H1 (cell line): ENCODE measurements around the gene TPBG. TPM values are rescaled to one million over a fixed set of nuclear protein-coding genes. Genes with fewer than 3 reads are reported as not detected.

Source experiments
- CTCF ChIA-PET: fragments of 300-600 bp; sonication (Branson Sonifier 250); formaldehyde crosslinking; loops from one replicate; lab custom pipeline; 2021; ENCODE audit not compliant: partially characterized antibody; lab: Charles Lee
- POLR2A ChIA-PET: fragments of 300-600 bp; sonication (Branson Sonifier 250); formaldehyde crosslinking; loops from one replicate; lab custom pipeline; 2021; ENCODE audit warnings: inconsistent platforms; ENCODE audit not compliant: partially characterized antibody; lab: Charles Lee
- DNase-seq, 2 experiments: peaks; one replicate each; pipeline versions ENCODE4 v3.0.0 to v3.0.0-alpha.2; 2010 to 2022; ENCODE audit warnings: low spot score in 2 of 2, low read depth in 1 of 2, mixed read lengths in 1 of 2
- FAIRE-seq: peaks from 2 replicates; lab custom pipeline; 2011; peaks lifted over from hg19 to GRCh38; lab: Jason Lieb, UNC
- H2AFZ ChIP-seq: 2 replicates; pipeline ENCODE4 v1.8.1; 2012; ENCODE audit warnings: low read length, inconsistent platforms
- H2AK5ac ChIP-seq: 2 replicates; pipeline ENCODE4 v1.6.1; 2013; ENCODE audit warnings: low read depth, low read length
- H2BK120ac ChIP-seq: replicated peaks from 2 replicates; pipeline ENCODE3; 2013; ENCODE audit warnings: low read depth, low read length, inconsistent platforms
- H2BK12ac ChIP-seq: 2 replicates; pipeline ENCODE4 v1.6.1; 2013; ENCODE audit warnings: low read depth, low read length
- H2BK15ac ChIP-seq: 2 replicates; pipeline ENCODE4 v1.6.1; 2013; ENCODE audit warnings: low read length
- H2BK20ac ChIP-seq: 2 replicates; pipeline ENCODE4 v1.6.1; 2013; ENCODE audit warnings: low read length
- H2BK5ac ChIP-seq: 2 replicates; pipeline ENCODE4 v1.6.1; 2013; ENCODE audit warnings: low read depth, low read length
- H3K14ac ChIP-seq: 2 replicates; pipeline ENCODE4 v1.6.1; 2013; ENCODE audit warnings: inconsistent platforms; ENCODE audit not compliant: insufficient read length
- H3K18ac ChIP-seq: 2 replicates; pipeline ENCODE4 v1.6.1; 2013; ENCODE audit warnings: low read length; ENCODE audit errors: extremely low read depth
- H3K23ac ChIP-seq: 2 replicates; pipeline ENCODE4 v1.6.1; 2013; ENCODE audit warnings: inconsistent platforms; ENCODE audit not compliant: insufficient read length
- H3K23me2 ChIP-seq: 2 replicates; pipeline ENCODE4 v1.6.1; 2013; ENCODE audit warnings: low read depth, low read length
- H3K27ac ChIP-seq: 2 replicates; pipeline ENCODE4 v1.6.1; 2011; ENCODE audit warnings: low read depth, low read length, inconsistent platforms
- H3K27me3 ChIP-seq, 4 experiments: replicated peaks in 1 of 4; 1 replicate in 1 of 4; 2 replicates in 3 of 4; pipeline versions ENCODE4 v1.6.1 to v1.8.1; 2011 to 2013; ENCODE audit warnings: low read length in 3 of 4, mild to moderate bottlenecking in 3 of 4, inconsistent platforms in 2 of 4, mixed read lengths in 2 of 4, moderate library complexity in 1 of 4; ENCODE audit not compliant: control insufficient read depth in 3 of 4, insufficient read depth in 3 of 4; ENCODE audit errors: extremely low read depth in 1 of 4
- H3K36me3 ChIP-seq, 4 experiments: 2 replicates each; pipeline versions ENCODE4 v1.6.1 to v1.8.1; 2011 to 2013; ENCODE audit warnings: mild to moderate bottlenecking in 4 of 4, low read length in 3 of 4, moderate library complexity in 2 of 4, control low read depth in 1 of 4, inconsistent platforms in 1 of 4; ENCODE audit not compliant: insufficient read depth in 4 of 4, control insufficient read depth in 2 of 4
- H3K4ac ChIP-seq: replicated peaks from 2 replicates; pipeline ENCODE3; 2013; ENCODE audit warnings: low read length, low read depth, mixed read lengths, inconsistent platforms; ENCODE audit not compliant: insufficient read length
- H3K4me1 ChIP-seq, 4 experiments: replicated peaks in 1 of 4; 1 replicate in 1 of 4; 2 replicates in 3 of 4; pipeline versions ENCODE4 v1.6.1 to v1.8.1; 2011 to 2013; ENCODE audit warnings: low read length in 3 of 4, inconsistent platforms in 2 of 4, mixed read lengths in 1 of 4; ENCODE audit not compliant: insufficient read depth in 4 of 4, control insufficient read depth in 3 of 4
- H3K4me2 ChIP-seq, 2 experiments: 2 replicates each; pipeline versions ENCODE4 v1.6.1 to v1.8.1; 2011 to 2013; ENCODE audit warnings: low read depth in 2 of 2, low read length in 2 of 2, control low read depth in 1 of 2, inconsistent platforms in 1 of 2, mild to moderate bottlenecking in 1 of 2; ENCODE audit not compliant: insufficient read depth in 1 of 2
- H3K4me3 ChIP-seq, 4 experiments: fragments of 200-600, 300-600 bp in 1 of 4; sonication (generic), shearing (Covaris generic), sonication (Bioruptor Twin) in 1 of 4; 2 replicates each; pipeline versions ENCODE4 v1.5.1 to v1.8.1; 2011 to 2016; ENCODE audit warnings: low read length in 4 of 4, low read depth in 3 of 4, control low read depth in 2 of 4, inconsistent platforms in 2 of 4, mild to moderate bottlenecking in 2 of 4, mixed read lengths in 1 of 4, moderate library complexity in 1 of 4; ENCODE audit not compliant: insufficient read depth in 2 of 4; ENCODE audit errors: extremely low read depth in 1 of 4
- H3K56ac ChIP-seq: replicated peaks from 2 replicates; pipeline ENCODE3; 2013; ENCODE audit warnings: low read depth, mild to moderate bottlenecking, mixed read lengths, low read length, inconsistent platforms; ENCODE audit not compliant: insufficient read length
- H3K79me1 ChIP-seq: 2 replicates; pipeline ENCODE4 v1.6.1; 2013; ENCODE audit warnings: low read depth, low read length, control low read depth
- H3K79me2 ChIP-seq, 2 experiments: 2 replicates each; pipeline versions ENCODE4 v1.6.1 to v1.8.1; 2012 to 2013; ENCODE audit warnings: low read length in 2 of 2, mild to moderate bottlenecking in 2 of 2, inconsistent platforms in 1 of 2; ENCODE audit not compliant: insufficient read depth in 2 of 2, control insufficient read depth in 1 of 2
- H3K9ac ChIP-seq, 4 experiments: replicated peaks in 1 of 4; 1 replicate in 1 of 4; 2 replicates in 3 of 4; pipeline versions ENCODE4 v1.6.1 to v1.8.1; 2011 to 2013; ENCODE audit warnings: low read depth in 3 of 4, low read length in 3 of 4, control low read depth in 2 of 4, mild to moderate bottlenecking in 2 of 4, moderate library complexity in 2 of 4, inconsistent platforms in 1 of 4; ENCODE audit errors: extremely low read depth in 1 of 4
- H3K9me3 ChIP-seq, 2 experiments: 2 replicates each; pipeline versions ENCODE4 v1.6.1 to v1.8.1; 2012 to 2013; ENCODE audit warnings: mild to moderate bottlenecking in 2 of 2, moderate library complexity in 2 of 2, control low read depth in 1 of 2, inconsistent platforms in 1 of 2, low read depth in 1 of 2, low read length in 1 of 2, mixed read lengths in 1 of 2; ENCODE audit not compliant: insufficient read depth in 2 of 2
- H4K20me1 ChIP-seq, 2 experiments: replicated peaks in 1 of 2; 2 replicates each; pipeline versions ENCODE3 to v1.8.1; 2011 to 2013; ENCODE audit warnings: inconsistent platforms in 2 of 2, low read length in 2 of 2, mild to moderate bottlenecking in 1 of 2; ENCODE audit not compliant: insufficient read depth in 2 of 2, control insufficient read depth in 1 of 2
- H4K5ac ChIP-seq: 2 replicates; pipeline ENCODE4 v1.6.1; 2013; ENCODE audit warnings: low read length, low read depth, mixed read lengths, inconsistent platforms; ENCODE audit not compliant: insufficient read length
- H4K8ac ChIP-seq: 2 replicates; pipeline ENCODE4 v1.8.0; 2013; ENCODE audit warnings: mild to moderate bottlenecking, moderate library complexity, low read length, inconsistent platforms; ENCODE audit not compliant: insufficient read depth; ENCODE audit errors: extremely low read depth
- H4K91ac ChIP-seq: replicated peaks from 2 replicates; pipeline ENCODE3; 2013; ENCODE audit warnings: low read length, mixed read lengths, inconsistent platforms; ENCODE audit not compliant: insufficient read length
- BRCA1 ChIP-seq: IDR thresholded peaks from 2 replicates; pipeline ENCODE4 v1.6.1; 2012; ENCODE audit warnings: low read depth, low read length, improper control_type of control experiment
- CHD2 ChIP-seq: IDR thresholded peaks from 2 replicates; pipeline ENCODE4 v1.6.1; 2012; ENCODE audit warnings: low read length, improper control_type of control experiment
- CTBP2 ChIP-seq: IDR thresholded peaks from 2 replicates; pipeline ENCODE4 v1.7.0; 2011; ENCODE audit warnings: borderline replicate concordance, mild to moderate bottlenecking, moderate library complexity, mixed read lengths, low read length; ENCODE audit not compliant: insufficient read depth, insufficient read length
- CTCF ChIP-seq, 3 experiments: IDR thresholded peaks; 1 replicate in 2 of 3; 2 replicates in 1 of 3; pipeline versions ENCODE4 v1.5.1 to v1.6.1; 2011; ENCODE audit warnings: low read length in 3 of 3, mild to moderate bottlenecking in 3 of 3, inconsistent platforms in 2 of 3, low read depth in 1 of 3, moderate library complexity in 1 of 3; ENCODE audit not compliant: insufficient read depth in 1 of 3; ENCODE audit errors: control extremely low read depth in 1 of 3
- E2F6 ChIP-seq: IDR thresholded peaks from 2 replicates; pipeline ENCODE4 v1.6.1; 2012; ENCODE audit warnings: inconsistent platforms
- EP300 ChIP-seq, 2 experiments: IDR thresholded peaks; 1 replicate in 1 of 2; 2 replicates in 1 of 2; pipeline ENCODE4 v1.6.1; 2011 to 2012; ENCODE audit warnings: low read depth in 2 of 2, low read length in 2 of 2, mild to moderate bottlenecking in 2 of 2, borderline replicate concordance in 1 of 2, inconsistent platforms in 1 of 2, moderate library complexity in 1 of 2
- MAX ChIP-seq: IDR thresholded peaks from 2 replicates; pipeline ENCODE4 v1.6.1; 2012; ENCODE audit warnings: inconsistent platforms
- RAD21 ChIP-seq, 2 experiments: IDR thresholded peaks in 1 of 2; conservative IDR thresholded peaks in 1 of 2; 2 replicates each; pipeline ENCODE4 v1.6.1; 2011; ENCODE audit warnings: low read depth in 2 of 2, low read length in 2 of 2, improper control_type of control experiment in 1 of 2, inconsistent platforms in 1 of 2, mild to moderate bottlenecking in 1 of 2, moderate library complexity in 1 of 2
- SIRT6 ChIP-seq: IDR thresholded peaks from one replicate; pipeline ENCODE4 v1.7.1; 2012; ENCODE audit warnings: low read length, inconsistent platforms
- SP2 ChIP-seq: IDR thresholded peaks from 2 replicates; pipeline ENCODE4 v1.6.1; 2012; ENCODE audit warnings: mild to moderate bottlenecking, low read length, inconsistent platforms
- WGBS, 2 experiments: shearing (Covaris generic) in 1 of 2; methylation state at CpG; one replicate each; pipeline versions ENCODE4 v1.1.6 to v1.1.7; 2013 to 2015; ENCODE audit warnings: low lambda C conversion rate in 2 of 2, mixed read lengths in 2 of 2, inconsistent platforms in 1 of 2, low coverage in 1 of 2, missing lambda C conversion rate in 1 of 2; ENCODE audit not compliant: insufficient replicate concordance in 2 of 2, insufficient coverage in 1 of 2, insufficient read length in 1 of 2; ENCODE audit errors: extremely low coverage in 1 of 2, missing lambda C conversion rate in 1 of 2; 5-methylcytosine and 5-hydroxymethylcytosine counted together
- polyA plus RNA-seq, 7 experiments: library from polyadenylated mRNA; depleted of rRNA in 3 of 7; stranded (reverse) in 5 of 7; unstranded in 2 of 7; fragments of >200 nt in 5 of 7; fragments of 200-250 nt in 2 of 7; gene quantifications; 1 replicate in 5 of 7; 2 replicates in 1 of 7; 4 replicates in 1 of 7; pipeline versions ENCODE4 v1.2.1 to v1.2.3, GENCODE V29; 2011 to 2013; ENCODE audit warnings: missing spikeins in 2 of 7, mixed read lengths in 2 of 7
- total RNA-seq: library from RNA; stranded (reverse); fragmentation: NEBNext Ultra II Directional; extraction: Animal tissue kit (Norgen Biotek cat#: 25700); gene quantifications from 2 replicates; pipeline ENCODE4 v1.2.1, GENCODE V29; 2021

Gene TPBG
- total and polyA plus RNA-seq, 2 of the 8 experiments (the other 6 are each of a cell fraction or from before 2014, with no cell fraction given), result 28.4 to 33.6 TPM

GRCh38 chr6:82348130-82348529, 15.5 kb upstream of the TPBG start:
- no peak overlapping the region for H4K8ac ChIP-seq
- no peak overlapping the region for H4K5ac ChIP-seq
- no peak overlapping the region for H3K14ac ChIP-seq
- H3K4me2 ChIP-seq, result no peak overlapping the region
- no peak overlapping the region for H2BK15ac ChIP-seq
- H3K9ac ChIP-seq, result no peak overlapping the region
- H2BK5ac ChIP-seq, result no peak overlapping the region
- FAIRE-seq (peak; percentile 90), DNase-seq (no peak)
- H3K4me3 ChIP-seq, result no peak overlapping the region
- H3K56ac ChIP-seq, result no peak overlapping the region
- H3K79me1 ChIP-seq, result no peaks in the 10 kb centered on the region
- H3K4me1 ChIP-seq, result no peaks in the 10 kb centered on the region
- no peak overlapping the region for H3K23ac ChIP-seq
- no peak overlapping the region for H3K27ac ChIP-seq
- H2BK12ac ChIP-seq, result no peak overlapping the region
- no peaks in the 10 kb centered on the region for H3K9me3 ChIP-seq
- WGBS, 2 experiments, result 90% methylated on average over 6 of the region's 6 CpGs; no CpG with 5 or more reads in 1 of the 2 experiments
- H3K18ac ChIP-seq, result no peak overlapping the region
- H4K20me1 ChIP-seq, result no peaks in the 10 kb centered on the region
- no peak overlapping the region for H3K4ac ChIP-seq
- H2AK5ac ChIP-seq, result no peak overlapping the region
- no peak overlapping the region for H2AFZ ChIP-seq
- H2BK20ac ChIP-seq, result no peak overlapping the region
- ChIA-PET POLR2A (no interaction called here), CTCF (interaction anchor here (0.7 to 4.1 kb wide), 16 partner anchors 13 to 706 kb away, joined by 3 to 27 read pairs (median 4); partner anchors contain the start of gene TPBG)
- no peaks in the 10 kb centered on the region for H3K36me3 ChIP-seq
- no peaks in the 10 kb centered on the region for H3K23me2 ChIP-seq
- no peak overlapping the region for H2BK120ac ChIP-seq
- H4K91ac ChIP-seq, result no peak overlapping the region
- H3K27me3 ChIP-seq, result no peaks in the 10 kb centered on the region
- H3K79me2 ChIP-seq, result no peaks in the 10 kb centered on the region
- TF ChIP-seq MAX (no peak), E2F6 (no peak), CTCF (IDR thresholded peaks at IDR 0.05; ENCODE audit: control extremely low read depth in 1 of 3, insufficient read depth in 1 of 3, low read depth in 1 of 3, low read length in 3 of 3) (peak in 2 of 3 experiments; percentile 26 to 63; a peak in 2 of 4 replicates), SIRT6 (no peak), BRCA1 (no peak), CHD2 (no peak), SP2 (no peak), EP300 (IDR thresholded peaks at IDR 0.05; ENCODE audit: borderline replicate concordance in 1 of 2, low read depth in 2 of 2, low read length in 2 of 2) (no peak), CTBP2 (no peak), RAD21 (IDR thresholded peaks at IDR 0.05 in 1 of 2, conservative IDR thresholded peaks at IDR 0.05 in 1 of 2; ENCODE audit: low read depth in 2 of 2, low read length in 2 of 2) (peak in 1 of 2 experiments; percentile 23; a peak in 3 of 4 replicates)
